ENCODE measurements around the gene SLC16A9.

SLC16A9 gene

GRCh38 chr10:59718257-59718656 is 8.6 kb upstream of the SLC16A9 start:
- Histone ChIP-seq H3K79me2 (ENCODE audit: control insufficient read depth, insufficient read depth, low read length, unreplicated experiment) (no peaks in the 10 kb centered on the region), H3K4me3 (ENCODE audit: low read depth, low read length) (no peak overlapping the region), H2AFZ (ENCODE audit: low read length, unreplicated experiment) (no peak overlapping the region), H3K36me3 (ENCODE audit: insufficient read depth, low read length) (no peaks in the 10 kb centered on the region), H3K4me1 (ENCODE audit: control insufficient read depth, insufficient read depth, low read length, unreplicated experiment) (no peaks in the 10 kb centered on the region), H3K27me3 (ENCODE audit: insufficient read depth, low read length) (peaks cover 48% of the 10 kb centered on the region), H3K27ac (ENCODE audit: low read depth, low read length) (no peak overlapping the region)

- Histone ChIP-seq H3K36me3 (ENCODE audit: insufficient read depth, low read length) (no peaks in the 10 kb centered on the region), H3K79me2 (ENCODE audit: control insufficient read depth, insufficient read depth, low read length, unreplicated experiment) (no peaks in the 10 kb centered on the region), H3K27me3 (ENCODE audit: insufficient read depth, low read length) (peaks cover 83% of the 10 kb centered on the region), H2AFZ (ENCODE audit: low read length, unreplicated experiment) (no peak overlapping the region), H3K27ac (ENCODE audit: low read depth, low read length) (no peak overlapping the region), H3K4me3 (ENCODE audit: low read depth, low read length) (no peak overlapping the region), H3K4me1 (ENCODE audit: control insufficient read depth, insufficient read depth, low read length, unreplicated experiment) (no peaks in the 10 kb centered on the region)
These were observed 3.7 kb upstream of the SLC16A9 start for GRCh38 chr10:59713196-59713821.

DNA sequence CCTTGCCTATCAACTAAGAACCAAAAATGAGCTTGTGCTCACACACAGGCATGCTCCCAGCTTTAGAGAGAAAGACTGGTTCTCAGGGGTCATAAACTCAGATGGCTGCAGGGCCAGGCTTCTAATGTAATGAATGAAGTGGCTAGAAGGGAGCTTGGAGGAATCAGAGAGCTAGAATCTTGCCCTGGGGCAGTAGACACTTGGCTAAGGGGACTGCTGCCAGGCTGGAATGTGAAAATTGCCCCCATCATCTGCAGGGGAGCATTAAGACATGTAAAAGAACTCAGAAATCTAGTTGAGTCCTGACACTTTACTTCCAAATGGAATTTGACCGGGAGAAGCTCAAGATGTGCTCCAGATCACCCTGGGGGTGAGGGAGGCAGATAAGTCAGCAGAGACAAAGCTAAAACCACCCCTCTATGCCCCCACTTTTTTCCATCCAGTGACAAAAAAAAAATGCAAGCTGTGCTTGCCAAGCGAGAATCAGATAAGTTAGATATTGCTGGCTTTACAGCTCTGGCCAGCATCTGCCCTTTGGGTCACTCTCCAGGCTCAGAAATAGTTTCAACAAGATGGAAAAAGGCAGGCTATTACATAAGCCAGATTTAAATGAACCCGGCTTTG is 2.3 kb upstream of the SLC16A9 start:
- Histone ChIP-seq H3K79me2 (ENCODE audit: control insufficient read depth, insufficient read depth, low read length, unreplicated experiment) (no peaks in the 10 kb centered on the region), H3K27ac (ENCODE audit: low read depth, low read length) (no peak overlapping the region), H3K27me3 (ENCODE audit: insufficient read depth, low read length) (peaks cover 85% of the 10 kb centered on the region), H2AFZ (ENCODE audit: low read length, unreplicated experiment) (no peak overlapping the region), H3K4me1 (ENCODE audit: control insufficient read depth, insufficient read depth, low read length, unreplicated experiment) (no peaks in the 10 kb centered on the region), H3K36me3 (ENCODE audit: insufficient read depth, low read length) (no peaks in the 10 kb centered on the region), H3K4me3 (ENCODE audit: low read depth, low read length) (no peak overlapping the region)

GRCh38 chr10:59708816-59709394 is 745 bp downstream of the SLC16A9 start:
- Histone ChIP-seq H3K27me3 (ENCODE audit: insufficient read depth, low read length) (peaks cover 73% of the 10 kb centered on the region), H3K4me1 (ENCODE audit: control insufficient read depth, insufficient read depth, low read length, unreplicated experiment) (no peaks in the 10 kb centered on the region), H3K79me2 (ENCODE audit: control insufficient read depth, insufficient read depth, low read length, unreplicated experiment) (no peaks in the 10 kb centered on the region), H3K4me3 (ENCODE audit: low read depth, low read length) (peak overlapping the region; percentile 75), H3K36me3 (ENCODE audit: insufficient read depth, low read length) (no peaks in the 10 kb centered on the region), H2AFZ (ENCODE audit: low read length, unreplicated experiment) (peak overlapping the region; percentile 27), H3K27ac (ENCODE audit: low read depth, low read length) (no peak overlapping the region)

GRCh38 chr10:59706851-59707797 is 2.5 kb downstream of the SLC16A9 start:
- Histone ChIP-seq H3K27ac (ENCODE audit: low read depth, low read length) (no peak overlapping the region), H3K36me3 (ENCODE audit: insufficient read depth, low read length) (no peaks in the 10 kb centered on the region), H3K4me3 (ENCODE audit: low read depth, low read length) (no peak overlapping the region), H2AFZ (ENCODE audit: low read length, unreplicated experiment) (no peak overlapping the region), H3K4me1 (ENCODE audit: control insufficient read depth, insufficient read depth, low read length, unreplicated experiment) (no peaks in the 10 kb centered on the region), H3K27me3 (ENCODE audit: insufficient read depth, low read length) (peaks cover 59% of the 10 kb centered on the region), H3K79me2 (ENCODE audit: control insufficient read depth, insufficient read depth, low read length, unreplicated experiment) (no peaks in the 10 kb centered on the region)

DNA sequence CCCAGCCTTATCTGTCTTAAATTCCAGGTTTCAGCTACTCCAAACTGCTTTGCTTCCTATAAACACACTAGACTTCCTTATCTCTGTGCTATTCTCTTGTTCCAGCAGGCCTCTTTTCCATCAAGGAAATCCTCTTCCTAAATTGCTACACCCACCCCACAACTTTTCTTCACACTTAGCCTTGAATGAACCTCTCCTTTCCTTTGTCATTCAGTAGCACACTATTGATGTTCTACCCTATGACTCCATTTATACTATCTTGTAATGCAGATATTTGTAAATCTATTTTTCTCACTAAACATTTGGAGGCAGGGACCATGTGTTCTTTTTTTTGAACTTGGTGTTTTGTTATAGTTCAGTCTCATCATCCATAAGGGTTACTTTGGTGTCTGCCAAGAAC is 3.7 kb downstream of the SLC16A9 start:
- no peaks in the 10 kb centered on the region for H3K4me1 ChIP-seq (ENCODE audit: control insufficient read depth, insufficient read depth, low read length, unreplicated experiment)
- no peak overlapping the region for H2AFZ ChIP-seq (ENCODE audit: low read length, unreplicated experiment)
- no peak overlapping the region for H3K4me3 ChIP-seq (ENCODE audit: low read depth, low read length)
- no peaks in the 10 kb centered on the region for H3K36me3 ChIP-seq (ENCODE audit: insufficient read depth, low read length)
- H3K27me3 ChIP-seq (ENCODE audit: insufficient read depth, low read length) = peaks cover 58% of the 10 kb centered on the region
- no peaks in the 10 kb centered on the region for H3K79me2 ChIP-seq (ENCODE audit: control insufficient read depth, insufficient read depth, low read length, unreplicated experiment)
- H3K27ac ChIP-seq (ENCODE audit: low read depth, low read length) = no peak overlapping the region

- H3K27ac ChIP-seq (ENCODE audit: low read depth, low read length) = no peak overlapping the region
- no peaks in the 10 kb centered on the region for H3K79me2 ChIP-seq (ENCODE audit: control insufficient read depth, insufficient read depth, low read length, unreplicated experiment)
These were observed 5.0 kb downstream of the SLC16A9 start for GRCh38 chr10:59704630-59705029.

GRCh38 chr10:59702347-59702746 is 7.3 kb downstream of the SLC16A9 start:
- Histone ChIP-seq H2AFZ (ENCODE audit: low read length, unreplicated experiment) (no peak overlapping the region), H3K27ac (ENCODE audit: low read depth, low read length) (no peak overlapping the region), H3K4me3 (ENCODE audit: low read depth, low read length) (no peak overlapping the region), H3K4me1 (ENCODE audit: control insufficient read depth, insufficient read depth, low read length, unreplicated experiment) (no peaks in the 10 kb centered on the region), H3K36me3 (ENCODE audit: insufficient read depth, low read length) (no peaks in the 10 kb centered on the region), H3K27me3 (ENCODE audit: insufficient read depth, low read length) (peaks cover 38% of the 10 kb centered on the region), H3K79me2 (ENCODE audit: control insufficient read depth, insufficient read depth, low read length, unreplicated experiment) (no peaks in the 10 kb centered on the region)

More at GRCh38 chr10:59704630-59705029, 5.0 kb downstream of the SLC16A9 start:
- Histone ChIP-seq H3K36me3 (ENCODE audit: insufficient read depth, low read length) (no peaks in the 10 kb centered on the region), H3K4me3 (ENCODE audit: low read depth, low read length) (no peak overlapping the region), H3K4me1 (ENCODE audit: control insufficient read depth, insufficient read depth, low read length, unreplicated experiment) (no peaks in the 10 kb centered on the region), H2AFZ (ENCODE audit: low read length, unreplicated experiment) (no peak overlapping the region), H3K27me3 (ENCODE audit: insufficient read depth, low read length) (peaks cover 58% of the 10 kb centered on the region)

GRCh38 chr10:59700709-59701108 is 8.9 kb downstream of the SLC16A9 start:
- Histone ChIP-seq H3K27ac (ENCODE audit: low read depth, low read length) (no peak overlapping the region), H3K36me3 (ENCODE audit: insufficient read depth, low read length) (no peaks in the 10 kb centered on the region), H3K4me3 (ENCODE audit: low read depth, low read length) (no peak overlapping the region), H3K79me2 (ENCODE audit: control insufficient read depth, insufficient read depth, low read length, unreplicated experiment) (no peaks in the 10 kb centered on the region), H3K27me3 (ENCODE audit: insufficient read depth, low read length) (peaks cover 29% of the 10 kb centered on the region; the same call in 1 of the 2 replicates), H3K4me1 (ENCODE audit: control insufficient read depth, insufficient read depth, low read length, unreplicated experiment) (no peaks in the 10 kb centered on the region), H2AFZ (ENCODE audit: low read length, unreplicated experiment) (no peak overlapping the region)

- H3K79me2 ChIP-seq (ENCODE audit: control insufficient read depth, insufficient read depth, low read length, unreplicated experiment) = no peaks in the 10 kb centered on the region
- H3K4me3 ChIP-seq (ENCODE audit: low read depth, low read length) = no peak overlapping the region
- no peaks in the 10 kb centered on the region for H3K4me1 ChIP-seq (ENCODE audit: control insufficient read depth, insufficient read depth, low read length, unreplicated experiment)
- H2AFZ ChIP-seq (ENCODE audit: low read length, unreplicated experiment) = no peak overlapping the region
- H3K36me3 ChIP-seq (ENCODE audit: insufficient read depth, low read length) = no peaks in the 10 kb centered on the region
- H3K27me3 ChIP-seq (ENCODE audit: insufficient read depth, low read length) = peaks cover 29% of the 10 kb centered on the region; the same call in 1 of the 2 replicates
- no peak overlapping the region for H3K27ac ChIP-seq (ENCODE audit: low read depth, low read length)
These were observed 11.3 kb downstream of the SLC16A9 start for GRCh38 chr10:59698326-59698725.
